Keratinocyte (primary cell): ENCODE results near the gene NRROS.

ENCODE experiments used
- EZH2 ChIP-seq: IDR thresholded peaks from one replicate; pipeline ENCODE4 v1.6.1; 2012; ENCODE audit warnings: inconsistent platforms, mild to moderate bottlenecking, low read length, moderate library complexity
- TF ChIP-seq, protein P1 (sequence below), 3 experiments: IDR thresholded peaks in 1 of 3; conservative IDR thresholded peaks in 1 of 3; optimal IDR thresholded peaks in 1 of 3; 2 replicates in 2 of 3; 3 replicates in 1 of 3; pipeline versions ENCODE3 to v1.5.1; 2011; ENCODE audit warnings: low read length in 3 of 3, mild to moderate bottlenecking in 3 of 3, moderate library complexity in 2 of 3, control low read depth in 1 of 3, inconsistent platforms in 1 of 3; ENCODE audit not compliant: insufficient read depth in 2 of 3; ENCODE audit errors: extremely low read depth in 1 of 3

DNA sequence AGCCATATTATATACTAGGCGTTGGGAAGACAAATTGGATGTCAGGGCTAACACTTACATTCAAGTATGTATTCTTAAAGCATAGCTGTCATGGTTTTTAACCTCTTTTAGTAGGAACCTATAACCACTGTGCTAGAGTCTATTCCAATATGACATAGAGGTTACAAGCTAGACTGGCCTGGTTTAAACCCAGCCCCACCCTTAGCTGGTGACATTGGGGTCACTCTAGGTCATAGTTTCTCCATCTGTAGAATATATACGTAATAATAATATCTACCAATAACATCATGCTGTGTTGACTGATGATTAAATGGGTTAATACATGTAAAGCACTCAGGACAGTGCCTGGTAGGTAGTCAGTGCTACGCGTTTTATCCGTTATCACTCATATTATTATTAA is 16.7 kb downstream of the NRROS start:
- TF ChIP-seq, protein P1, sequence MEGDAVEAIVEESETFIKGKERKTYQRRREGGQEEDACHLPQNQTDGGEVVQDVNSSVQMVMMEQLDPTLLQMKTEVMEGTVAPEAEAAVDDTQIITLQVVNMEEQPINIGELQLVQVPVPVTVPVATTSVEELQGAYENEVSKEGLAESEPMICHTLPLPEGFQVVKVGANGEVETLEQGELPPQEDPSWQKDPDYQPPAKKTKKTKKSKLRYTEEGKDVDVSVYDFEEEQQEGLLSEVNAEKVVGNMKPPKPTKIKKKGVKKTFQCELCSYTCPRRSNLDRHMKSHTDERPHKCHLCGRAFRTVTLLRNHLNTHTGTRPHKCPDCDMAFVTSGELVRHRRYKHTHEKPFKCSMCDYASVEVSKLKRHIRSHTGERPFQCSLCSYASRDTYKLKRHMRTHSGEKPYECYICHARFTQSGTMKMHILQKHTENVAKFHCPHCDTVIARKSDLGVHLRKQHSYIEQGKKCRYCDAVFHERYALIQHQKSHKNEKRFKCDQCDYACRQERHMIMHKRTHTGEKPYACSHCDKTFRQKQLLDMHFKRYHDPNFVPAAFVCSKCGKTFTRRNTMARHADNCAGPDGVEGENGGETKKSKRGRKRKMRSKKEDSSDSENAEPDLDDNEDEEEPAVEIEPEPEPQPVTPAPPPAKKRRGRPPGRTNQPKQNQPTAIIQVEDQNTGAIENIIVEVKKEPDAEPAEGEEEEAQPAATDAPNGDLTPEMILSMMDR (optimal IDR thresholded peaks at IDR 0.05 in 1 of 3, IDR thresholded peaks at IDR 0.05 in 1 of 3, conservative IDR thresholded peaks at IDR 0.05 in 1 of 3; ENCODE audit: extremely low read depth in 1 of 3, insufficient read depth in 2 of 3, low read length in 3 of 3), result no peak
- no peak for TF ChIP-seq EZH2
